Osteoblast (primary cell): ENCODE data around the gene NCLN. TPM values are rescaled to one million over a fixed set of nuclear protein-coding genes. Genes with fewer than 3 reads are reported as not detected.
"Not testable (repeated sequence)": the region's sequence is repeated elsewhere in the genome, so short reads cannot be mapped to it uniquely, and the experiment has no call there.

Experiments
- DNase-seq: peaks from one replicate; pipeline ENCODE4 v3.0.0; 2011; ENCODE audit warnings: low spot score, mixed read lengths; ENCODE audit not compliant: insufficient read length; ENCODE audit errors: missing footprints
- H2AFZ ChIP-seq: 2 replicates; pipeline ENCODE4 v1.6.0; 2011; ENCODE audit warnings: mild to moderate bottlenecking, low read length
- H3K27ac ChIP-seq: 2 replicates; pipeline ENCODE4 v1.5.1; 2011; ENCODE audit warnings: mild to moderate bottlenecking, low read depth, low read length, moderate library complexity
- H3K27me3 ChIP-seq: 2 replicates; pipeline ENCODE4 v1.6.0; 2012; ENCODE audit warnings: mild to moderate bottlenecking, control low read depth, inconsistent platforms, low read length, moderate library complexity; ENCODE audit not compliant: insufficient read depth
- H3K36me3 ChIP-seq: 2 replicates; pipeline ENCODE4 v1.5.1; 2011; ENCODE audit warnings: mild to moderate bottlenecking, low read length, control low read depth, moderate library complexity; ENCODE audit not compliant: insufficient read depth
- H3K4me1 ChIP-seq: 2 replicates; pipeline ENCODE4 v1.5.1; 2011; ENCODE audit warnings: mild to moderate bottlenecking, low read length, control low read depth, moderate library complexity; ENCODE audit not compliant: insufficient read depth
- H3K4me2 ChIP-seq: 2 replicates; pipeline ENCODE4 v1.6.0; 2011; ENCODE audit warnings: mild to moderate bottlenecking, low read length; ENCODE audit not compliant: insufficient read depth
- H3K4me3 ChIP-seq: fragments of 200-600 bp; sonication (generic); 3 replicates; pipeline ENCODE4 v1.5.1; 2012; ENCODE audit warnings: mild to moderate bottlenecking, low read length, inconsistent platforms; ENCODE audit not compliant: insufficient read depth
- H3K79me2 ChIP-seq: 2 replicates; pipeline ENCODE4 v1.6.0; 2012; ENCODE audit warnings: mild to moderate bottlenecking, low read length, control low read depth, inconsistent platforms; ENCODE audit not compliant: insufficient read depth
- H3K9me3 ChIP-seq: 2 replicates; pipeline ENCODE4 v1.5.1; 2011; ENCODE audit warnings: low read depth, low read length, control low read depth
- H4K20me1 ChIP-seq: 2 replicates; pipeline ENCODE4 v1.6.0; 2012; ENCODE audit warnings: mild to moderate bottlenecking, low read length, control low read depth; ENCODE audit not compliant: insufficient read depth
- total RNA-seq: library from RNA; depleted of rRNA; stranded (reverse); fragments of >200 nt; gene quantifications from 2 replicates; pipeline ENCODE4 v1.2.3, GENCODE V29; 2012
- TF ChIP-seq, protein P1 (sequence below): IDR thresholded peaks from 2 replicates; pipeline ENCODE4 v1.5.1; 2011; ENCODE audit warnings: mild to moderate bottlenecking, low read depth, low read length, moderate library complexity; ENCODE audit errors: extremely low read depth

The NCLN gene
- total RNA-seq, 1 donor: 39.4 TPM

DNA sequence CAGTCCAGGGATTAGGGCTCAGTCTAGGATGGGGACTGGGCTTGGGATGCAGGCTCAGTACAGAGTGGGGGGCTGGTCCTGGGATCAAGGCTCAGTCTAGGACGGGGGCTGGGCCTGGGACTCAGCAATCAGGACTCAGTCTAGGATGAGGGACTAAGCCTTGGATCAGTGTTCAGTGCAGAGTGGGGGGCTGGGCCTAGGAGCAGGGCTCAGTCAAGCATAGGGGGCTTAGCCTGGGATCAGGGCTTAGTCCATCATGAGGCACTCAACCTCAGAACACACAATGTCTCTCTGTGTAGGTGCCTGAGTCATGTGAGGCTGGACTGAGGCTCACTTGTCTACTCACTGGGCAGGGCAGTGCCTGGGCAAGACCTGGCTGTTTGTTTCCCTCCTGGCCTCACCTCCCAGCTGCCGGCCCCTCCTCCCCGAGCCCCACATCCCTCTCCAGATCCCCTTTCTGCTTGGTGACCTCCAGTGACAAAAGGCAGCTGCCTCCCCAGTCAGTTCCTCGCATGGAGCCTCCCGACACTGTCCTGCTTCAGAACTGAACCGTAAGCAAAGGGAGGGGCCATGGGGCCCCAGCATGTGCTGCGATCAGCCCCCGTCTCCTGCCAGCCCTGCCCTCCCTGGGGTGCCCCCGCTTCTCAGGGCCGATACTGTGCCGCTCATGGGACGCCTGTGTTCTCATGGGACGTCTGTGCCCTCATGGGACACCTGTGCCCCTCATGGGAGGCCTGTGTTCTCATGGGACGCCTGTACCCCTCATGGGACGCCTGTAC lies 13.6 kb upstream of the NCLN start:
- H3K4me2 ChIP-seq: no peak overlapping the region
- H3K4me1 ChIP-seq: no peaks in the 10 kb centered on the region
- no peaks in the 10 kb centered on the region for H3K79me2 ChIP-seq
- peak; percentile 66 for DNase-seq
- H3K4me3 ChIP-seq: no peak overlapping the region
- H3K27ac ChIP-seq: no peak overlapping the region
- no peaks in the 10 kb centered on the region for H4K20me1 ChIP-seq
- no peaks in the 10 kb centered on the region for H3K9me3 ChIP-seq
- H2AFZ ChIP-seq: no peak overlapping the region
- TF ChIP-seq, protein P1, sequence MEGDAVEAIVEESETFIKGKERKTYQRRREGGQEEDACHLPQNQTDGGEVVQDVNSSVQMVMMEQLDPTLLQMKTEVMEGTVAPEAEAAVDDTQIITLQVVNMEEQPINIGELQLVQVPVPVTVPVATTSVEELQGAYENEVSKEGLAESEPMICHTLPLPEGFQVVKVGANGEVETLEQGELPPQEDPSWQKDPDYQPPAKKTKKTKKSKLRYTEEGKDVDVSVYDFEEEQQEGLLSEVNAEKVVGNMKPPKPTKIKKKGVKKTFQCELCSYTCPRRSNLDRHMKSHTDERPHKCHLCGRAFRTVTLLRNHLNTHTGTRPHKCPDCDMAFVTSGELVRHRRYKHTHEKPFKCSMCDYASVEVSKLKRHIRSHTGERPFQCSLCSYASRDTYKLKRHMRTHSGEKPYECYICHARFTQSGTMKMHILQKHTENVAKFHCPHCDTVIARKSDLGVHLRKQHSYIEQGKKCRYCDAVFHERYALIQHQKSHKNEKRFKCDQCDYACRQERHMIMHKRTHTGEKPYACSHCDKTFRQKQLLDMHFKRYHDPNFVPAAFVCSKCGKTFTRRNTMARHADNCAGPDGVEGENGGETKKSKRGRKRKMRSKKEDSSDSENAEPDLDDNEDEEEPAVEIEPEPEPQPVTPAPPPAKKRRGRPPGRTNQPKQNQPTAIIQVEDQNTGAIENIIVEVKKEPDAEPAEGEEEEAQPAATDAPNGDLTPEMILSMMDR: no peak
- no peaks in the 10 kb centered on the region for H3K27me3 ChIP-seq
- no peaks in the 10 kb centered on the region for H3K36me3 ChIP-seq

DNA sequence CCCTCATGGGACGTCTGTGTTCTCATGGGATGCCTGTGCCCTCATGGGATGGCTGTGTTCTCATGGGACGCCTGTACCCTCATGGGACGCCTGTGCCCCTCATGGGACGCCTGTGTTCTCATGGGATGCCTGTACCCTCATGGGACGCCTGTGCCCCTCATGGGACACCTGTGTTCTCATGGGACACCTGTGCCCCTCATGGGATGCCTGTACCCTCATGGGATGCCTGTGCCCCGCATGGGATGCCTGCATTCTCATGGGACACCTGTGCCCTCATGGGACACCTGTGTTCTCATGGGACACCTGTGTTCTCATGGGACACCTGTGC lies 13.1 kb upstream of the NCLN start:
- H3K4me3 ChIP-seq, H3K4me1 ChIP-seq, H3K9me3 ChIP-seq, H3K4me2 ChIP-seq, H3K79me2 ChIP-seq, H4K20me1 ChIP-seq, H3K27me3 ChIP-seq, H3K27ac ChIP-seq, H2AFZ ChIP-seq, DNase-seq, H3K36me3 ChIP-seq: not testable (repeated sequence)

DNA sequence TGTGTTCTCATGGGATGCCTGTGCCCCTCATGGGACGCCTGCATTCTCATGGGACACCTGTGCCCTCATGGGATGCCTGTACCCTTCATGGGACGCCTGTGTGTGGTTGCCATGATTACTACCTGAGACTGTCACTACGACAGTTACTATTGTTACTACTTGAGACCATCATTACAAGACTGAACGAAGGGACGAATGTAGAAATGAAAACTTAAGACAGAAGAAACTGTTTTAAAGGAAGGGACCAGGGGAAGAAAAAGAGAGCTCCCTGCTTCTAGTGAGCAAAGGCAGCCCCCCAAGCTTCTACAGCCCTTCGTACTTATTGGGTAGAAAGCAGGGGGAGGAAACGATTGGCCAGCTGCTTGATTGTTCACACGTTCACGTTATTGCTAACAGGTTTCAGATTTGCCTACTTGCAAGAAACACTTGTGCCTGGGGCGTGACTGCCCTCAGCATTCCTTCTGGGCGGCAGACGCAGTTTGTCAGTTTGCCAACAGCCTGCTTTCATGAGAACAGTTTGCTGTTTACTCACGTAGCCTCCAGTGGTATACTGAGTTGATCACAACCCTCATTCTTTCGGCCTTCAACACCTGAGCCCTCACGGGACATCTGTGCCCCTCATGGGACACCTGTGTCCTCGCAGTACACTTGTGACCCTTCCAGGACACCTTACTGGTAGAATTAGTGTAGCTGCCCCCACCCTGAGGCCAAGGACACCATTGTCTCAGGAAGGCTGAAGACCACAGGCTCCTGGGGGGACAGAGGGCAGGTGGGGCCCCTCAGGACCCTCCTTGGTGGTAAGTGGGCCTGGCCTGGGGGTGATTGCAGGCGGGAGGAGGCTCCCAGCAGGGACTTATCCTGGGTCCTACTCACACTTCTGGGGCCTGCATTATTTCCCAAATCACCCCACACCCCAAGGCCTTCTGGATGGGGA lies 9.7 kb upstream of the NCLN start:
- H3K4me2 ChIP-seq: no peak overlapping the region
- TF ChIP-seq, protein P1: no peak
- H3K4me3 ChIP-seq: no peak overlapping the region

DNA sequence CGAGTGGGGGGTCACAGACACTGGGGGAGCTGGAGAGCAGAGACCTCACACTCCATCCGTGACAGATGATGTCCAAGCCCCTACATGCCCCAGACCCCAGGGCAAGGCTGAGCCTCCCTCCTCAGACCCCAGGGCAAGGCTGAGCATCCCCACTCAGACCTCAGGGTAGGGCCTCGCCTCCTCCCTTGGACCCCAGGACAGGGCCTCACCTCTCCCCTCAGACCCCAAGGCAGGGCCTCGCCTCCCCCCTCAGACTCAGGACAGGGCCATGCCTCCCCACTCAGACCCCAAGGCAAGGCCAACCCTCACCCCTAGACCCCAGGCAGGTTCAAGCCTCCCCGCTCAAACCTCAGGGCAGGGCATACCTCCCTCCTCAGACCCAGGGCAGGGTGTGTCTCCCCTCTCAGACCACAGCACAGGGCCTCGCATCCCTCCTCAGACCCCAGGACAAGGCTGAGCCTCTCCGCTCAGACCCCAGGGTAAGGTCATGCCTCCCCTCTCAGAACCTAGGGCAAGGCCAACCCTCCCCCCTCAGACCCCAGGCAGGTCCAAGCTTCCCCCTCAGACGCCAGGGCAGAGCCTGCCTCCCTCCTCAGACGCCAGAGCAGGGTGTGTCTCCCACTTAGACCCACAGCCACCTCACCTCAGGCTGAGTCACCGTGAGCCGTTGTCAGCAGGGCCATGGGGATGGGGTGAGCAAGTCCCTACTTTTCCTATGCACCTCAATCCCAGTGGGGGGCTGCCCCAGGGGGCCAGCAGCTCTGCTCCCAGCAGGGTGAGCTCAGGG lies 8.8 kb upstream of the NCLN start:
- Histone ChIP-seq H3K27me3 (no peaks in the 10 kb centered on the region), H3K79me2 (no peaks in the 10 kb centered on the region), H3K27ac (no peak overlapping the region), H3K4me3 (no peak overlapping the region), H3K4me2 (no peak overlapping the region), H3K4me1 (no peaks in the 10 kb centered on the region), H3K9me3 (no peaks in the 10 kb centered on the region), H4K20me1 (no peaks in the 10 kb centered on the region), H2AFZ (no peak overlapping the region), H3K36me3 (no peaks in the 10 kb centered on the region)
- peak; percentile 98 for DNase-seq
- TF ChIP-seq, protein P1: no peak

More for the DNA sequence above, 9.7 kb upstream of the NCLN start:
- Histone ChIP-seq H3K27me3 (no peaks in the 10 kb centered on the region), H3K9me3 (no peaks in the 10 kb centered on the region), H2AFZ (no peak overlapping the region), H3K27ac (no peak overlapping the region), H3K79me2 (no peaks in the 10 kb centered on the region), H3K4me1 (no peaks in the 10 kb centered on the region), H3K36me3 (no peaks in the 10 kb centered on the region), H4K20me1 (no peaks in the 10 kb centered on the region)
- no peak for DNase-seq
